ENCODE data around the gene DCST1. TPM values are rescaled to one million over a fixed set of nuclear protein-coding genes. Genes with fewer than 3 reads are reported as not detected.
A peak's percentile ranks its signal among the peaks of the same experiment; 100 is the strongest.

Gene DCST1
- total RNA-seq, 1 donor from 2014 or later: not detected

DNA sequence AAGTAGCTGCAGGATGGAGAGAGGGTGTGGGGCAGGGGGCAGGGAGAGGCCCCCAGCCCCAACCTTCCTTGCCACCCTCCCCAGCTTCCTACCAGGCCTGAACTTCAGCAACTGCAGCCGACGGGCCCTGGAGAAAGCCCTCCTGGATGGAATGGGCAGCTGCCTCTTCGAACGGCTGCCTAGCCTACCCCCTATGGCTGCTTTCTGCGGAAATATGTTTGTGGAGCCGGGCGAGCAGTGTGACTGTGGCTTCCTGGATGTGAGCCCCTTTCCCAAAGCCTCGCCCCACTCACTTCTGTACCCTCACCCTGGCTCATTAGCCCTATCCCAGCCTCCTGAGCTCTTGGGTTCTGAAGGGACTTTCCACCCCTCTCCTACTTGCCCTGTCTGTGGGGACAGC lies 23.5 kb downstream of the DCST1 start:
- Mint-ChIP-seq H3K27ac (ENCODE audit: unreplicated experiment) (no peak overlapping the region), H3K9me3 (no peaks in the 10 kb centered on the region), H3K36me3 (ENCODE audit: low read depth) (no peaks in the 10 kb centered on the region), H3K27me3 (ENCODE audit: low read depth) (peaks cover 8% of the 10 kb centered on the region), H3K4me3 (no peak overlapping the region), H3K4me1 (peaks cover 11% of the 10 kb centered on the region)
- DNase-seq (ENCODE audit: low read depth, low spot score): no peak
- TF ChIP-seq, protein P1, sequence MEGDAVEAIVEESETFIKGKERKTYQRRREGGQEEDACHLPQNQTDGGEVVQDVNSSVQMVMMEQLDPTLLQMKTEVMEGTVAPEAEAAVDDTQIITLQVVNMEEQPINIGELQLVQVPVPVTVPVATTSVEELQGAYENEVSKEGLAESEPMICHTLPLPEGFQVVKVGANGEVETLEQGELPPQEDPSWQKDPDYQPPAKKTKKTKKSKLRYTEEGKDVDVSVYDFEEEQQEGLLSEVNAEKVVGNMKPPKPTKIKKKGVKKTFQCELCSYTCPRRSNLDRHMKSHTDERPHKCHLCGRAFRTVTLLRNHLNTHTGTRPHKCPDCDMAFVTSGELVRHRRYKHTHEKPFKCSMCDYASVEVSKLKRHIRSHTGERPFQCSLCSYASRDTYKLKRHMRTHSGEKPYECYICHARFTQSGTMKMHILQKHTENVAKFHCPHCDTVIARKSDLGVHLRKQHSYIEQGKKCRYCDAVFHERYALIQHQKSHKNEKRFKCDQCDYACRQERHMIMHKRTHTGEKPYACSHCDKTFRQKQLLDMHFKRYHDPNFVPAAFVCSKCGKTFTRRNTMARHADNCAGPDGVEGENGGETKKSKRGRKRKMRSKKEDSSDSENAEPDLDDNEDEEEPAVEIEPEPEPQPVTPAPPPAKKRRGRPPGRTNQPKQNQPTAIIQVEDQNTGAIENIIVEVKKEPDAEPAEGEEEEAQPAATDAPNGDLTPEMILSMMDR (conservative IDR thresholded peaks at IDR 0.05): no peak

DNA sequence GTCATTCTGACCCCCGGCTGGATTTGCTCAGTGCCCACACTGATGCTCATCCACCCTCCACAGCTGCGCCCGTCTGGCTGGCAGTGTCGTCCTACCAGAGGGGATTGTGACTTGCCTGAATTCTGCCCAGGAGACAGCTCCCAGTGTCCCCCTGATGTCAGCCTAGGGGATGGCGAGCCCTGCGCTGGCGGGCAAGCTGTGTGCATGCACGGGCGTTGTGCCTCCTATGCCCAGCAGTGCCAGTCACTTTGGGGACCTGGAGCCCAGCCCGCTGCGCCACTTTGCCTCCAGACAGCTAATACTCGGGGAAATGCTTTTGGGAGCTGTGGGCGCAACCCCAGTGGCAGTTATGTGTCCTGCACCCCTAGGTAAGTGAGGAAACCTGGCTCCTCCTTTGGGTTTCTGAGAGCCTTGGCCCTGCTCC lies 24.2 kb downstream of the DCST1 start:
- peaks cover 8% of the 10 kb centered on the region for H3K27me3 Mint-ChIP-seq (ENCODE audit: low read depth)
- no peak for DNase-seq (ENCODE audit: low read depth, low spot score)
- peaks cover 12% of the 10 kb centered on the region for H3K4me1 Mint-ChIP-seq
- no peaks in the 10 kb centered on the region for H3K36me3 Mint-ChIP-seq (ENCODE audit: low read depth)
- H3K27ac Mint-ChIP-seq (ENCODE audit: unreplicated experiment): no peak overlapping the region
- H3K4me3 Mint-ChIP-seq: no peak overlapping the region
- TF ChIP-seq, protein P1 (conservative IDR thresholded peaks at IDR 0.05): peak; percentile 32
- no peaks in the 10 kb centered on the region for H3K9me3 Mint-ChIP-seq

DNA sequence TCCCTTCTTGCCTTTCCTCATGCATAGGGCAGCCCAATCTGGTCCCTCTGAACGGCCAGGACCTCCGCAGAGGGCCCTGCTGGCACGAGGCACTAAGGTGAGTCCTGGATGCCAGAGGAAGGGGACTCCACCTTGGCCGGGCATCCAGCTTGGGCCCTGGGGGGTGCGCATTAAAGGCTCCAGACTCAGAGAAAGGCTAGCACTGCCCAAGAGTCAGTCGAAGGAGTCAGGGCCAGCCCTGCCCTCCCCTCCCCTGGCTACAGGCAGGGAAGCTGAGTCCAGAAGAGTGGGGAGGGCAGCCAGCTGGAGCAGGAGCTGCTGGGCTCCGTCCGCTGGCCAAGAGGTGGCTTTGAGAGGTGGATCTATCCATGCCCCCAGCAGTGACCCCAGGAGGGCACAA lies 27.1 kb downstream of the DCST1 start:
- DNase-seq (ENCODE audit: low read depth, low spot score): no peak
- Mint-ChIP-seq H3K27ac (ENCODE audit: unreplicated experiment) (no peak overlapping the region), H3K4me3 (peak overlapping the region; percentile 27), H3K27me3 (ENCODE audit: low read depth) (peaks cover 11% of the 10 kb centered on the region), H3K4me1 (peaks cover 31% of the 10 kb centered on the region), H3K9me3 (no peaks in the 10 kb centered on the region), H3K36me3 (ENCODE audit: low read depth) (no peaks in the 10 kb centered on the region)
- TF ChIP-seq, protein P1 (conservative IDR thresholded peaks at IDR 0.05): no peak

DNA sequence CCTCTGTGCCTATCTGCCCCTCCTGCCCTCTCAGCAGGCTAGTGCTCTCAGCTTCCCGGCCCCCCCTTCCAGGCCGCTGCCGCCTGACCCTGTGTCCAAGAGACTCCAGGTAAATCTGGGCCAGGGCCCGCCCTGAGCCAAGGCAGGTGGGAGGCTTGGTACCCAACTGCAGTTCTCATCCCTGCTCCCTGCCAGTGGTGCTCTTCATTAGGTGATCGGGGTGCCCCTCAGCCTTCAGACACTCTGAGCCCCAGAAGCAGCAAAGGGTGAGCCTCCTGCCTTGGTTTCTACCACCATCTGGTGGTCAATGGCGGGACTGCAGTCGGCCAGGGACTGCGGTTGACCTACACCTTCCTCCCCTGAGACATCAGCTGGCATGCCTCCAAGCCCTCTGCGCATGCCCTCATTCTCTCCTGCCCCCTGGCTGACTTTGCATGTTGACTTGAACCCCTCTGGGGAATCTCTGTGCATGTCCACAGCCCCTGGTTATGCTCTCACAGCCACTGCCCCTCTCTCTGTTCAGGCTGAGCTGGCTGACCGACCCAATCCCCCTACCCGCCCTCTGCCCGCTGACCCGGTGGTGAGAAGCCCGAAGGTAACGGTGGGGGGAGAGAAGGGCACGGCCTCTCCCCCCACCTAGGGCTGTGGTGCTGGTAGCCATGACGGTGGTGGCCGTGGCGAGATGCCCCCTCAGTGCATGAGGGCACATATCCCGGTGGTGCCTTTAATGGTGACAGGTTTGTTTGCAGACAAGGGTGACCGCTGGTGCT lies 27.9 kb downstream of the DCST1 start:
- H3K4me3 Mint-ChIP-seq: peak overlapping the region; percentile 81

DNA sequence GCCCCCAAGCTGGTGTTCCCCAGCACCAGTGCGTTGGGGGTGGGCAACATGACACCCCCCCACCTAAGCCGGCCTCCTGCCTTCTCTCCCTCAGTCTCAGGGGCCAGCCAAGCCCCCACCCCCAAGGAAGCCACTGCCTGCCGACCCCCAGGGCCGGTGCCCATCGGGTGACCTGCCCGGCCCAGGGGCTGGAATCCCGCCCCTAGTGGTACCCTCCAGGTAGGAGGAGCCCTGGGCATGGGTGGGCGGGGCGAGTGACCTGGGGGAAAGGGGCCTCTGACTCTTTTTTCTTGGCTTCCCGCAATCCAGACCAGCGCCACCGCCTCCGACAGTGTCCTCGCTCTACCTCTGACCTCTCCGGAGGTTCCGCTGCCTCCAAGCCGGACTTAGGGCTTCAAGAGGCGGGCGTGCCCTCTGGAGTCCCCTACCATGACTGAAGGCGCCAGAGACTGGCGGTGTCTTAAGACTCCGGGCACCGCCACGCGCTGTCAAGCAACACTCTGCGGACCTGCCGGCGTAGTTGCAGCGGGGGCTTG lies 28.6 kb downstream of the DCST1 start:
- peaks cover 11% of the 10 kb centered on the region for H3K27me3 Mint-ChIP-seq (ENCODE audit: low read depth)
- no peak for DNase-seq (ENCODE audit: low read depth, low spot score)
- H3K9me3 Mint-ChIP-seq: no peaks in the 10 kb centered on the region
- H3K27ac Mint-ChIP-seq (ENCODE audit: unreplicated experiment): no peak overlapping the region
- H3K36me3 Mint-ChIP-seq (ENCODE audit: low read depth): no peaks in the 10 kb centered on the region
- peaks cover 38% of the 10 kb centered on the region for H3K4me1 Mint-ChIP-seq
- TF ChIP-seq, protein P1 (conservative IDR thresholded peaks at IDR 0.05): no peak
- peak overlapping the region; percentile 84 for H3K4me3 Mint-ChIP-seq

More for the DNA sequence above, 27.9 kb downstream of the DCST1 start:
- Mint-ChIP-seq H3K4me1 (peaks cover 35% of the 10 kb centered on the region), H3K27ac (ENCODE audit: unreplicated experiment) (no peak overlapping the region), H3K27me3 (ENCODE audit: low read depth) (peaks cover 11% of the 10 kb centered on the region), H3K9me3 (no peaks in the 10 kb centered on the region), H3K36me3 (ENCODE audit: low read depth) (no peaks in the 10 kb centered on the region)
- TF ChIP-seq, protein P1 (conservative IDR thresholded peaks at IDR 0.05): peak; percentile 92
- DNase-seq (ENCODE audit: low read depth, low spot score): peak; percentile 99

All from neural crest cell (in vitro differentiated cells).